Measurements from ENCODE around the gene NOVA2.

Gene NOVA2

GRCh38 chr19:45973553-45974338 is at the start of gene NOVA2:
Gene NOVA2 (minus strand): TSS chr19:45973865. CDS start chr19:45973351, 514 bp downstream.
- FAIRE-seq = no peak
- DNase-seq (ENCODE audit: insufficient read length, low spot score) = peak; percentile 96
- no peak for TF ChIP-seq CTCF (IDR thresholded peaks at IDR 0.05; ENCODE audit: insufficient read depth, missing control alignments)

GRCh38 chr19:46023311-46023779 is 49.7 kb upstream of the NOVA2 start:
- DNase-seq (ENCODE audit: insufficient read length, low spot score) (no peak), FAIRE-seq (no peak)
- TF ChIP-seq CTCF (IDR thresholded peaks at IDR 0.05; ENCODE audit: insufficient read depth, missing control alignments) = no peak

GRCh38 chr19:46022431-46023310 is 49.0 kb upstream of the NOVA2 start, which contains the start of gene PGLYRP1:
Gene PGLYRP1 (minus strand): TSS chr19:46023053. CDS start chr19:46023021, 32 bp downstream.
- no peak for DNase-seq (ENCODE audit: insufficient read length, low spot score)
- no peak for TF ChIP-seq CTCF (IDR thresholded peaks at IDR 0.05; ENCODE audit: insufficient read depth, missing control alignments)
- FAIRE-seq = no peak

- no peak for TF ChIP-seq CTCF (IDR thresholded peaks at IDR 0.05; ENCODE audit: insufficient read depth, missing control alignments)
- DNase-seq (ENCODE audit: insufficient read length, low spot score) (no peak), FAIRE-seq (no peak)
These were observed 48.4 kb upstream of the NOVA2 start for GRCh38 chr19:46022061-46022430.

- TF ChIP-seq CTCF (IDR thresholded peaks at IDR 0.05; ENCODE audit: insufficient read depth, missing control alignments) = no peak
- DNase-seq (ENCODE audit: insufficient read length, low spot score) (no peak), FAIRE-seq (no peak)
These were observed 47.9 kb upstream of the NOVA2 start for GRCh38 chr19:46021531-46022041.

GRCh38 chr19:46020819-46021125 is 47.1 kb upstream of the NOVA2 start:
- no peak for FAIRE-seq

More at GRCh38 chr19:46020819-46021125, 47.1 kb upstream of the NOVA2 start:
- DNase-seq (ENCODE audit: insufficient read length, low spot score) = no peak
- no peak for TF ChIP-seq CTCF (IDR thresholded peaks at IDR 0.05; ENCODE audit: insufficient read depth, missing control alignments)

All from D721Med (cell line).